ENCODE data around the gene NOX5. TPM values are rescaled to one million over a fixed set of nuclear protein-coding genes. Genes with fewer than 3 reads are reported as not detected.

NOX5 gene
- polyA plus RNA-seq, 1 donor from 2014 or later: not detected

DNA sequence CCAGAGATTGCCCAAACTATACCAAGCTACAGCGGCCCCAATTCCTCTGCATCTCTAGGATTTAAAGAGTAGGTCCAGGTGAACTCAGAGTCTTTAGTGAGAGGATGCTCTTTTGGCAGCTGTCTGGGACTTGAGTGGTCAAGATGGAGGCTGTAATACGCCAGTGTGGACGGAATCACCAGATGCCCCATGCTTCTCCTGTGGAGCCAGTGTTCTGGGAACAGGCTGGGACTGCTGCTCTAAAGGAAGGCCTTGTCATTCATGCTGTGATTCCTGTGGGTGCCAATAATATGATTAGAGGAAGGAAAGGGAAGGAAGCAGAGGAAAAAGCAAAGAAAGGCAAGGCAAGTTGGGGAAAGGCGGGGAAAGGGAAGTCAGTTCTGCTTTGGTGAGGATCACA lies 17.4 kb upstream of the NOX5 start:
- Histone ChIP-seq H3K27me3 (ENCODE audit: insufficient read depth, low read depth, low read length) (no peaks in the 10 kb centered on the region), H2AFZ (ENCODE audit: low read depth, low read length) (no peak overlapping the region), H3K9ac (ENCODE audit: low read length) (no peak overlapping the region), H3F3A (ENCODE audit: insufficient read depth, low read length, poor library complexity, severe bottlenecking) (no peaks in the 10 kb centered on the region), H3K9me3 (ENCODE audit: low read length) (no peaks in the 10 kb centered on the region), H3K27ac (ENCODE audit: low read length) (no peak overlapping the region), H3K4me2 (ENCODE audit: low read length) (no peak overlapping the region), H3K9me2 (ENCODE audit: insufficient read depth, low read length) (no peaks in the 10 kb centered on the region), H3K4me3 (ENCODE audit: low read length) (no peak overlapping the region), H4K20me1 (ENCODE audit: insufficient read depth) (no peaks in the 10 kb centered on the region), H3K79me2 (replicated peaks; ENCODE audit: insufficient read depth, low read length) (no peaks in the 10 kb centered on the region), H3K36me3 (ENCODE audit: insufficient read depth, low read length) (no peaks in the 10 kb centered on the region)
- TF ChIP-seq, protein P1, sequence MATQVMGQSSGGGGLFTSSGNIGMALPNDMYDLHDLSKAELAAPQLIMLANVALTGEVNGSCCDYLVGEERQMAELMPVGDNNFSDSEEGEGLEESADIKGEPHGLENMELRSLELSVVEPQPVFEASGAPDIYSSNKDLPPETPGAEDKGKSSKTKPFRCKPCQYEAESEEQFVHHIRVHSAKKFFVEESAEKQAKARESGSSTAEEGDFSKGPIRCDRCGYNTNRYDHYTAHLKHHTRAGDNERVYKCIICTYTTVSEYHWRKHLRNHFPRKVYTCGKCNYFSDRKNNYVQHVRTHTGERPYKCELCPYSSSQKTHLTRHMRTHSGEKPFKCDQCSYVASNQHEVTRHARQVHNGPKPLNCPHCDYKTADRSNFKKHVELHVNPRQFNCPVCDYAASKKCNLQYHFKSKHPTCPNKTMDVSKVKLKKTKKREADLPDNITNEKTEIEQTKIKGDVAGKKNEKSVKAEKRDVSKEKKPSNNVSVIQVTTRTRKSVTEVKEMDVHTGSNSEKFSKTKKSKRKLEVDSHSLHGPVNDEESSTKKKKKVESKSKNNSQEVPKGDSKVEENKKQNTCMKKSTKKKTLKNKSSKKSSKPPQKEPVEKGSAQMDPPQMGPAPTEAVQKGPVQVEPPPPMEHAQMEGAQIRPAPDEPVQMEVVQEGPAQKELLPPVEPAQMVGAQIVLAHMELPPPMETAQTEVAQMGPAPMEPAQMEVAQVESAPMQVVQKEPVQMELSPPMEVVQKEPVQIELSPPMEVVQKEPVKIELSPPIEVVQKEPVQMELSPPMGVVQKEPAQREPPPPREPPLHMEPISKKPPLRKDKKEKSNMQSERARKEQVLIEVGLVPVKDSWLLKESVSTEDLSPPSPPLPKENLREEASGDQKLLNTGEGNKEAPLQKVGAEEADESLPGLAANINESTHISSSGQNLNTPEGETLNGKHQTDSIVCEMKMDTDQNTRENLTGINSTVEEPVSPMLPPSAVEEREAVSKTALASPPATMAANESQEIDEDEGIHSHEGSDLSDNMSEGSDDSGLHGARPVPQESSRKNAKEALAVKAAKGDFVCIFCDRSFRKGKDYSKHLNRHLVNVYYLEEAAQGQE (IDR thresholded peaks at IDR 0.05; ENCODE audit: borderline replicate concordance): no peak
- TF ChIP-seq EP300 (conservative IDR thresholded peaks at IDR 0.05; ENCODE audit: poor library complexity, severe bottlenecking) (no peak), MXI1 (conservative IDR thresholded peaks at IDR 0.05; ENCODE audit: poor library complexity, severe bottlenecking) (no peak), RAD21 (conservative IDR thresholded peaks at IDR 0.05) (no peak), SMC3 (conservative IDR thresholded peaks at IDR 0.05; ENCODE audit: poor library complexity) (no peak), EZH2 (IDR thresholded peaks at IDR 0.05; ENCODE audit: borderline replicate concordance, insufficient read depth, low read length, poor library complexity, severe bottlenecking) (no peak), TAF1 (IDR thresholded peaks at IDR 0.05; ENCODE audit: low read depth) (no peak), POLR2AphosphoS5 (IDR thresholded peaks at IDR 0.05) (no peak)
- TF ChIP-seq, protein P2, sequence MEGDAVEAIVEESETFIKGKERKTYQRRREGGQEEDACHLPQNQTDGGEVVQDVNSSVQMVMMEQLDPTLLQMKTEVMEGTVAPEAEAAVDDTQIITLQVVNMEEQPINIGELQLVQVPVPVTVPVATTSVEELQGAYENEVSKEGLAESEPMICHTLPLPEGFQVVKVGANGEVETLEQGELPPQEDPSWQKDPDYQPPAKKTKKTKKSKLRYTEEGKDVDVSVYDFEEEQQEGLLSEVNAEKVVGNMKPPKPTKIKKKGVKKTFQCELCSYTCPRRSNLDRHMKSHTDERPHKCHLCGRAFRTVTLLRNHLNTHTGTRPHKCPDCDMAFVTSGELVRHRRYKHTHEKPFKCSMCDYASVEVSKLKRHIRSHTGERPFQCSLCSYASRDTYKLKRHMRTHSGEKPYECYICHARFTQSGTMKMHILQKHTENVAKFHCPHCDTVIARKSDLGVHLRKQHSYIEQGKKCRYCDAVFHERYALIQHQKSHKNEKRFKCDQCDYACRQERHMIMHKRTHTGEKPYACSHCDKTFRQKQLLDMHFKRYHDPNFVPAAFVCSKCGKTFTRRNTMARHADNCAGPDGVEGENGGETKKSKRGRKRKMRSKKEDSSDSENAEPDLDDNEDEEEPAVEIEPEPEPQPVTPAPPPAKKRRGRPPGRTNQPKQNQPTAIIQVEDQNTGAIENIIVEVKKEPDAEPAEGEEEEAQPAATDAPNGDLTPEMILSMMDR (IDR thresholded peaks at IDR 0.05; ENCODE audit: poor library complexity, severe bottlenecking): no peak

- Histone ChIP-seq H3K9ac (ENCODE audit: low read length) (no peak overlapping the region), H3K9me2 (ENCODE audit: insufficient read depth, low read length) (no peaks in the 10 kb centered on the region), H3K79me2 (replicated peaks; ENCODE audit: insufficient read depth, low read length) (no peaks in the 10 kb centered on the region), H4K20me1 (ENCODE audit: insufficient read depth) (no peaks in the 10 kb centered on the region), H3K4me2 (ENCODE audit: low read length) (no peak overlapping the region), H3K27ac (ENCODE audit: low read length) (no peak overlapping the region), H3K9me3 (ENCODE audit: low read length) (no peaks in the 10 kb centered on the region), H3F3A (ENCODE audit: insufficient read depth, low read length, poor library complexity, severe bottlenecking) (no peaks in the 10 kb centered on the region), H2AFZ (ENCODE audit: low read depth, low read length) (no peak overlapping the region), H3K36me3 (ENCODE audit: insufficient read depth, low read length) (no peaks in the 10 kb centered on the region), H3K27me3 (ENCODE audit: insufficient read depth, low read depth, low read length) (no peaks in the 10 kb centered on the region), H3K4me3 (ENCODE audit: low read length) (no peak overlapping the region)
- no peak for TF ChIP-seq MXI1 (conservative IDR thresholded peaks at IDR 0.05; ENCODE audit: poor library complexity, severe bottlenecking)
- no peak for TF ChIP-seq EP300 (conservative IDR thresholded peaks at IDR 0.05; ENCODE audit: poor library complexity, severe bottlenecking)
- no peak for TF ChIP-seq SMC3 (conservative IDR thresholded peaks at IDR 0.05; ENCODE audit: poor library complexity)
These were observed 16.3 kb upstream of the NOX5 start for GRCh38 chr15:68997930-68998777.
